ENCODE results near the gene SLC23A2. TPM values are rescaled to one million over a fixed set of nuclear protein-coding genes. Genes with fewer than 3 reads are reported as not detected.

Gene SLC23A2
- total RNA-seq, 1 experiment from 2014 or later: 16.3 TPM

- H4K20me1 ChIP-seq (ENCODE audit: insufficient read depth): no peaks in the 10 kb centered on the region
- H3K79me2 ChIP-seq (ENCODE audit: insufficient read depth, low read length): no peaks in the 10 kb centered on the region
- H3K4me3 ChIP-seq (replicated peaks in 1 of 2; ENCODE audit: low read depth in 1 of 2, low read length in 2 of 2): no peak overlapping the region
- no peaks in the 10 kb centered on the region for H3K36me3 ChIP-seq (ENCODE audit: control insufficient read depth in 1 of 2, insufficient read depth in 2 of 2, low read length in 2 of 2)
- POLR2A ChIA-PET: no interaction called here
- intact Hi-C loops (cut with micrococcal nuclease): no loop called here
- no peak overlapping the region for H2AFZ ChIP-seq (ENCODE audit: low read depth, low read length, poor library complexity, severe bottlenecking)
- no peaks in the 10 kb centered on the region for H3K9me3 ChIP-seq (ENCODE audit: control insufficient read depth in 1 of 2, insufficient read depth in 1 of 2, low read depth in 1 of 2, low read length in 2 of 2)
- no peak overlapping the region for H3K4me2 ChIP-seq (ENCODE audit: low read length)
- TF ChIP-seq ELF1 (IDR thresholded peaks at IDR 0.05; ENCODE audit: borderline replicate concordance, low read depth) (no peak), MAX (IDR thresholded peaks at IDR 0.05) (no peak), EZH2phosphoT487 (IDR thresholded peaks at IDR 0.05; ENCODE audit: borderline replicate concordance) (no peak), RAD21 (IDR thresholded peaks at IDR 0.05; ENCODE audit: low read depth) (no peak), ZFX (IDR thresholded peaks at IDR 0.05) (no peak)
- H3K27ac ChIP-seq (ENCODE audit: low read depth, low read length): no peak overlapping the region
- H3K27me3 ChIP-seq (ENCODE audit: insufficient read depth, low read length): no peaks in the 10 kb centered on the region
- DNase-seq (ENCODE audit: low read depth, low spot score): no peak
- no peak overlapping the region for H3K9ac ChIP-seq (ENCODE audit: low read length)
- H3K9me2 ChIP-seq (ENCODE audit: insufficient read depth): no peaks in the 10 kb centered on the region
- ATAC-seq: no peak
- no TSS peak for BruUV-seq (replicated peaks)
- CTCF ChIA-PET: no interaction called here
- RAD21 ChIA-PET (ENCODE audit: low non-redundant PET in 1 of 2, low total read pairs in 2 of 2, uncharacterized antibody in 2 of 2, unreplicated experiment in 2 of 2): no interaction called here
- H3K4me1 ChIP-seq (ENCODE audit: control insufficient read depth in 1 of 2, insufficient read depth in 2 of 2, low read length in 2 of 2): no peaks in the 10 kb centered on the region
Observed at GRCh38 chr20:5024982-5025381, 23.7 kb upstream of the SLC23A2 start.

GRCh38 chr20:5024103-5024502 lies 22.8 kb upstream of the SLC23A2 start:
- no peak overlapping the region for H2AFZ ChIP-seq (ENCODE audit: low read depth, low read length, poor library complexity, severe bottlenecking)
- no peak for ATAC-seq
- H3K4me2 ChIP-seq (ENCODE audit: low read length): no peak overlapping the region
- no peak overlapping the region for H3K9ac ChIP-seq (ENCODE audit: low read length)
- no TSS peak for BruUV-seq (replicated peaks)
- no peak overlapping the region for H3K4me3 ChIP-seq (replicated peaks in 1 of 2; ENCODE audit: low read depth in 1 of 2, low read length in 2 of 2)
- H3K4me1 ChIP-seq (ENCODE audit: control insufficient read depth in 1 of 2, insufficient read depth in 2 of 2, low read length in 2 of 2): no peaks in the 10 kb centered on the region
- no peaks in the 10 kb centered on the region for H3K36me3 ChIP-seq (ENCODE audit: control insufficient read depth in 1 of 2, insufficient read depth in 2 of 2, low read length in 2 of 2)
- H3K27ac ChIP-seq (ENCODE audit: low read depth, low read length): no peak overlapping the region
- no peak for DNase-seq (ENCODE audit: low read depth, low spot score)
- H3K79me2 ChIP-seq (ENCODE audit: insufficient read depth, low read length): no peaks in the 10 kb centered on the region
- H4K20me1 ChIP-seq (ENCODE audit: insufficient read depth): no peaks in the 10 kb centered on the region
- POLR2A ChIA-PET: no interaction called here
- TF ChIP-seq RAD21 (IDR thresholded peaks at IDR 0.05; ENCODE audit: low read depth) (no peak), REST (IDR thresholded peaks at IDR 0.05; ENCODE audit: low read depth) (no peak), POLR2AphosphoS5 (IDR thresholded peaks at IDR 0.05; ENCODE audit: low read depth, low read length) (no peak), ZFX (IDR thresholded peaks at IDR 0.05) (no peak), ZNF274 (IDR thresholded peaks at IDR 0.05; ENCODE audit: low read depth, low read length) (no peak), SIN3A (IDR thresholded peaks at IDR 0.05; ENCODE audit: low read depth) (no peak), ATF3 (IDR thresholded peaks at IDR 0.05) (no peak), EGR1 (IDR thresholded peaks at IDR 0.05; ENCODE audit: low read depth) (no peak), JUND (IDR thresholded peaks at IDR 0.05) (no peak), EZH2 (IDR thresholded peaks at IDR 0.05) (no peak), SP1 (IDR thresholded peaks at IDR 0.05; ENCODE audit: low read depth) (no peak), SRF (IDR thresholded peaks at IDR 0.05; ENCODE audit: low read depth) (no peak), MAX (IDR thresholded peaks at IDR 0.05) (no peak), CTCF (IDR thresholded peaks at IDR 0.05 in 2 of 3, conservative IDR thresholded peaks at IDR 0.05 in 1 of 3; ENCODE audit: borderline replicate concordance in 1 of 3, insufficient read depth in 1 of 3, low read depth in 2 of 3, low read length in 2 of 3) (no peak)
- H3K9me2 ChIP-seq (ENCODE audit: insufficient read depth): no peaks in the 10 kb centered on the region
- no peaks in the 10 kb centered on the region for H3K27me3 ChIP-seq (ENCODE audit: insufficient read depth, low read length)
- intact Hi-C loops (cut with micrococcal nuclease): no loop called here
- no peaks in the 10 kb centered on the region for H3K9me3 ChIP-seq (ENCODE audit: control insufficient read depth in 1 of 2, insufficient read depth in 1 of 2, low read depth in 1 of 2, low read length in 2 of 2)
- CTCF ChIA-PET: no interaction called here
- RAD21 ChIA-PET (ENCODE audit: low non-redundant PET in 1 of 2, low total read pairs in 2 of 2, uncharacterized antibody in 2 of 2, unreplicated experiment in 2 of 2): no interaction called here
